ENCODE measurements around the gene GFPT1.
"Not testable (repeated sequence)": the region's sequence is repeated elsewhere in the genome, so short reads cannot be mapped to it uniquely, and the experiment has no call there.

The GFPT1 gene

GRCh38 chr2:69383176-69383812, 3.7 kb downstream of the GFPT1 start:
- DNase-seq (ENCODE audit: low spot score): no peak

- DNase-seq (ENCODE audit: low spot score): no peak
Measured at GRCh38 chr2:69382547-69382946, 4.5 kb downstream of the GFPT1 start.

- DNase-seq (ENCODE audit: low spot score): peak; percentile 27
Measured at GRCh38 chr2:69381337-69381737, 5.7 kb downstream of the GFPT1 start.

GRCh38 chr2:69380072-69380917, 6.7 kb downstream of the GFPT1 start:
- DNase-seq (ENCODE audit: low spot score): no peak

- DNase-seq (ENCODE audit: low spot score): no peak
Measured at GRCh38 chr2:69376403-69376802, 10.6 kb downstream of the GFPT1 start.

- peak; percentile 57 for DNase-seq (ENCODE audit: low spot score)
Measured at GRCh38 chr2:69375494-69376353, 11.3 kb downstream of the GFPT1 start.

- DNase-seq (ENCODE audit: low spot score): no peak
Measured at GRCh38 chr2:69372767-69373166, 14.3 kb downstream of the GFPT1 start.

GRCh38 chr2:69369802-69370201, 17.2 kb downstream of the GFPT1 start:
- DNase-seq (ENCODE audit: low spot score): no peak

GRCh38 chr2:69368588-69368987, 18.4 kb downstream of the GFPT1 start:
- no peak for DNase-seq (ENCODE audit: low spot score)

- no peak for DNase-seq (ENCODE audit: low spot score)
Measured at GRCh38 chr2:69359371-69359770, 27.7 kb downstream of the GFPT1 start.

GRCh38 chr2:69358914-69359313, 28.1 kb downstream of the GFPT1 start:
- no peak for DNase-seq (ENCODE audit: low spot score)

- DNase-seq (ENCODE audit: low spot score): no peak
Measured at GRCh38 chr2:69356471-69356870, 30.6 kb downstream of the GFPT1 start.

GRCh38 chr2:69354976-69355375, 32.1 kb downstream of the GFPT1 start:
- DNase-seq (ENCODE audit: low spot score): not testable (repeated sequence)

- DNase-seq (ENCODE audit: low spot score): no peak
Measured at GRCh38 chr2:69353360-69353759, 33.7 kb downstream of the GFPT1 start.

- no peak for DNase-seq (ENCODE audit: low spot score)
Measured at GRCh38 chr2:69348781-69349180, 38.2 kb downstream of the GFPT1 start.

GRCh38 chr2:69345434-69345833, 41.6 kb downstream of the GFPT1 start:
- DNase-seq (ENCODE audit: low spot score): no peak

GRCh38 chr2:69344305-69344704, 42.7 kb downstream of the GFPT1 start:
- no peak for DNase-seq (ENCODE audit: low spot score)

- DNase-seq (ENCODE audit: low spot score): no peak
Measured at GRCh38 chr2:69340101-69340775, 46.8 kb downstream of the GFPT1 start.

GRCh38 chr2:69335311-69335710, 51.7 kb downstream of the GFPT1 start:
- DNase-seq (ENCODE audit: low spot score): no peak

GRCh38 chr2:69333352-69333751, 53.7 kb downstream of the GFPT1 start:
- DNase-seq (ENCODE audit: low spot score): no peak

- DNase-seq (ENCODE audit: low spot score): no peak
Measured at GRCh38 chr2:69330781-69331180, 56.2 kb downstream of the GFPT1 start.

- DNase-seq (ENCODE audit: low spot score): no peak
Measured at GRCh38 chr2:69322631-69323030, 64.4 kb downstream of the GFPT1 start.

All from hematopoietic multipotent progenitor cell treated with erythropoietin and hydrocortisone succinate and interleukin-3 and kit ligand, for 17 days (in vitro differentiated cells).